ENCODE measurements around the gene CLSTN2.

Gene CLSTN2

GRCh38 chr3:140234256-140234655 is 299.3 kb downstream of the CLSTN2 start:
- no peak for DNase-seq (ENCODE audit: extremely low spot score)
- CTCF ChIA-PET: interaction anchor here (1.1 to 3.2 kb wide), 3 partner anchors 8 to 13 kb away, joined by 4 to 7 read pairs (median 5); no protein-coding TSS in a partner anchor
- no peak for TF ChIP-seq CTCF (IDR thresholded peaks at IDR 0.05; ENCODE audit: control extremely low read depth, extremely low read depth, low read depth, missing control alignments)
- POLR2A ChIA-PET: no interaction called here

- no peak for DNase-seq (ENCODE audit: extremely low spot score)
- ChIA-PET CTCF (interaction anchor here (1.2 to 1.5 kb wide), 2 partner anchors 21 to 31 kb away, joined by 3 read pairs; no protein-coding TSS in a partner anchor), POLR2A (no interaction called here)
- no peak for TF ChIP-seq CTCF (IDR thresholded peaks at IDR 0.05; ENCODE audit: control extremely low read depth, extremely low read depth, low read depth, missing control alignments)
Measured at GRCh38 chr3:140236836-140237501, 302.0 kb downstream of the CLSTN2 start.

GRCh38 chr3:140238646-140239314 is 303.8 kb downstream of the CLSTN2 start:
- POLR2A ChIA-PET: no interaction called here
- CTCF ChIA-PET: no interaction called here
- no peak for TF ChIP-seq CTCF (IDR thresholded peaks at IDR 0.05; ENCODE audit: control extremely low read depth, extremely low read depth, low read depth, missing control alignments)
- no peak for DNase-seq (ENCODE audit: extremely low spot score)

- DNase-seq (ENCODE audit: extremely low spot score): no peak
- ChIA-PET POLR2A (no interaction called here), CTCF (interaction anchor here (0.7 to 1.0 kb wide), 2 partner anchors 9 kb away, joined by 3 to 4 read pairs; no protein-coding TSS in a partner anchor)
- TF ChIP-seq CTCF (IDR thresholded peaks at IDR 0.05; ENCODE audit: control extremely low read depth, extremely low read depth, low read depth, missing control alignments): no peak
Measured at GRCh38 chr3:140242818-140243276, 307.9 kb downstream of the CLSTN2 start.

- DNase-seq (ENCODE audit: extremely low spot score): no peak
- CTCF ChIA-PET: interaction anchor here (0.7 kb wide), 1 partner anchor 10 kb away, joined by 3 read pairs; no protein-coding TSS in a partner anchor
- POLR2A ChIA-PET: no interaction called here
- TF ChIP-seq CTCF (IDR thresholded peaks at IDR 0.05; ENCODE audit: control extremely low read depth, extremely low read depth, low read depth, missing control alignments): no peak
Measured at GRCh38 chr3:140243575-140243974, 308.6 kb downstream of the CLSTN2 start.

GRCh38 chr3:140244893-140245292 is 309.9 kb downstream of the CLSTN2 start:
- no peak for TF ChIP-seq CTCF (IDR thresholded peaks at IDR 0.05; ENCODE audit: control extremely low read depth, extremely low read depth, low read depth, missing control alignments)
- DNase-seq (ENCODE audit: extremely low spot score): no peak
- POLR2A ChIA-PET: no interaction called here
- CTCF ChIA-PET: interaction anchor here (0.9 to 1.8 kb wide), 2 partner anchors 11 to 654 kb away, joined by 3 to 5 read pairs; no protein-coding TSS in a partner anchor
